ENCODE measurements around the gene FAM24B.
"Not testable (repeated sequence)": the region's sequence is repeated elsewhere in the genome, so short reads cannot be mapped to it uniquely, and the experiment has no call there.

The FAM24B gene

GRCh38 chr10:122879339-122880273 is at the start of gene FAM24B:
Gene FAM24B, minus strand, starts transcription at chr10:122879581. Its CDS starts 29,066 bp downstream, at chr10:122850515.
- DNase-seq, result peak; percentile 95

GRCh38 chr10:122915700-122916099 is 36.3 kb upstream of the FAM24B start:
- DNase-seq, result no peak

GRCh38 chr10:122911889-122912484 is 32.6 kb upstream of the FAM24B start:
- DNase-seq, result peak; percentile 53

GRCh38 chr10:122910310-122910709 is 30.9 kb upstream of the FAM24B start, which contains the start of gene FAM24A:
Gene FAM24A, plus strand, starts transcription at chr10:122910610. Its CDS starts 1,025 bp downstream, at chr10:122911635.
- DNase-seq, result no peak

- DNase-seq, result not testable (repeated sequence)
Observed at GRCh38 chr10:122903861-122904260, 24.5 kb upstream of the FAM24B start.

- DNase-seq, result no peak
Observed at GRCh38 chr10:122894261-122894944, 15.0 kb upstream of the FAM24B start.

GRCh38 chr10:122884166-122884565 is 4.8 kb upstream of the FAM24B start:
- DNase-seq, result no peak

- no peak for DNase-seq
Observed at GRCh38 chr10:122882766-122883165, 3.4 kb upstream of the FAM24B start.

- DNase-seq, result no peak
Observed at GRCh38 chr10:122878799-122879338, 512 bp downstream of the FAM24B start.

GRCh38 chr10:122877264-122877663 is 2.1 kb downstream of the FAM24B start:
- no peak for DNase-seq

GRCh38 chr10:122876467-122876855 is 2.9 kb downstream of the FAM24B start:
- DNase-seq, result no peak

GRCh38 chr10:122875843-122876466 is 3.4 kb downstream of the FAM24B start:
- no peak for DNase-seq

- not testable (repeated sequence) for DNase-seq
Observed at GRCh38 chr10:122871947-122872346, 7.4 kb downstream of the FAM24B start.

GRCh38 chr10:122868768-122869167 is 10.6 kb downstream of the FAM24B start:
- DNase-seq, result not testable (repeated sequence)

GRCh38 chr10:122866757-122867482 is 12.5 kb downstream of the FAM24B start:
- DNase-seq, result not testable (repeated sequence)

- DNase-seq, result no peak
Observed at GRCh38 chr10:122864901-122865300, 14.5 kb downstream of the FAM24B start.

- DNase-seq, result no peak
Observed at GRCh38 chr10:122864194-122864592, 15.2 kb downstream of the FAM24B start.

GRCh38 chr10:122863216-122864193 is 15.9 kb downstream of the FAM24B start:
- DNase-seq, result no peak

GRCh38 chr10:122861711-122862161 is 17.6 kb downstream of the FAM24B start:
- DNase-seq, result no peak

GRCh38 chr10:122859527-122859926 is 19.9 kb downstream of the FAM24B start:
- DNase-seq, result no peak
